ENCODE measurements around the gene ZNF829.

ZNF829 gene

DNA sequence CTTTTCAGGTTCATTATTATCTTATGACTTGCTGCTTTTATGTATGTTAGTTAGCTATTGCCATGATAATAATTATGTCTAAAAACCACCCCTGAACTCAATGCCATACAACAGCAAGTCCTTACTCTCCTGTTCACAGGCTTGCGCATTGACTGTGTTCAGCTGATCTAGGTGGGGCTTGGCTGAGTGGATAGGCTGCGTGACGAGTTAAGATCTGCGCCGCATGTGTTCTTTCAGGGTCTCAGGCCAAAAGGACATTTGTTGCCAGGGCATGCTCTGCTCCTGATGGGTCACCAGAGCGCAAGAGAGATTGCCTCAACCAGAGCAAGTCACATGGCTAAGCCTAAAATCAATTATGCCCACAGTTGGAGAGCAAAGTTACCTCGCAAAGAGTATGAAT is 900 bp upstream of the ZNF829 start:
- TF ChIP-seq, protein P1, sequence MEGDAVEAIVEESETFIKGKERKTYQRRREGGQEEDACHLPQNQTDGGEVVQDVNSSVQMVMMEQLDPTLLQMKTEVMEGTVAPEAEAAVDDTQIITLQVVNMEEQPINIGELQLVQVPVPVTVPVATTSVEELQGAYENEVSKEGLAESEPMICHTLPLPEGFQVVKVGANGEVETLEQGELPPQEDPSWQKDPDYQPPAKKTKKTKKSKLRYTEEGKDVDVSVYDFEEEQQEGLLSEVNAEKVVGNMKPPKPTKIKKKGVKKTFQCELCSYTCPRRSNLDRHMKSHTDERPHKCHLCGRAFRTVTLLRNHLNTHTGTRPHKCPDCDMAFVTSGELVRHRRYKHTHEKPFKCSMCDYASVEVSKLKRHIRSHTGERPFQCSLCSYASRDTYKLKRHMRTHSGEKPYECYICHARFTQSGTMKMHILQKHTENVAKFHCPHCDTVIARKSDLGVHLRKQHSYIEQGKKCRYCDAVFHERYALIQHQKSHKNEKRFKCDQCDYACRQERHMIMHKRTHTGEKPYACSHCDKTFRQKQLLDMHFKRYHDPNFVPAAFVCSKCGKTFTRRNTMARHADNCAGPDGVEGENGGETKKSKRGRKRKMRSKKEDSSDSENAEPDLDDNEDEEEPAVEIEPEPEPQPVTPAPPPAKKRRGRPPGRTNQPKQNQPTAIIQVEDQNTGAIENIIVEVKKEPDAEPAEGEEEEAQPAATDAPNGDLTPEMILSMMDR (IDR thresholded peaks at IDR 0.05), result no peak

DNA sequence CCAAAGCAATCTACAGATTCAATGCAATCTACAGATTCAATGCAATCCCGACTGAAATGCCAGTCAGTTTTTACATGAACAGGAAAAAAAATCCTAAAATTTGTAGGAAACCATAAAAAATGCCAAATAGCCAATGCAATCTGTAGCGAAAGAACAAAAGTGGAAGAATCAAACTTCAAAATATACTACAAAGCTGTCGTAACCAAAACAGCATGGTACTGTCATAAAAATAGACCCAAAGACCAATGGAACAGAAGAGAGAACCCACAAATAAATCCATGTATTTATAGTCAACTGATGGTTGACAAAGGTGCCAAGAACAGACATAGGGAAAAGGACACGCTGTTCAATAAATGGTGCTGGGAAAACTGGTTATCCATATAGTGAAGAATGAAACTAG is 17.7 kb downstream of the ZNF829 start:
- TF ChIP-seq, protein P1 (IDR thresholded peaks at IDR 0.05), result no peak

DNA sequence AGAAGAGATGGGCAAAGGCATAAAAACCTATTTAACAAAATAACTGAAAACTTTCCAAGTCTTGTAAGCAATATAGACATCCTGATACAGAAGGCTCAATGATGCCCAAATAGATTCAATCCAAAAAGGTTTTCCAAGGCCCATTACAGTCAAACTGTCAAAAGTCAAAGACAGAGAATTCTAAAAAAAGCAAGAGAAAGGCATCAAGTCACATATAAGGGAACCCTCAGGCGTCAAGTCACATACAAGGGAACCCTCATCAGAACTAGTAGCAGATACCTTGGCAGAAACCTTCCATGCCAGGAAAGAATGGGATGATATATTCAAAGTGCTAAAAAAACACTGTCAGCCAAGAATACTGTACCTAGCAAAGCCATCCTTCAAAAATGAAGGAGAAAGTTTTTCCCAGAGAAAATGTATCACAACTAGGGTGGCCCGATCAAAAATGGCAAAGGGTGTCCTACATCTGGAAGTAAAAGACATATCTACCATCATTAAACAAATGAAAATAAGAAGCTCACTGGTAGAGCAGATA is 21.2 kb downstream of the ZNF829 start:
- TF ChIP-seq, protein P1 (IDR thresholded peaks at IDR 0.05), result no peak

DNA sequence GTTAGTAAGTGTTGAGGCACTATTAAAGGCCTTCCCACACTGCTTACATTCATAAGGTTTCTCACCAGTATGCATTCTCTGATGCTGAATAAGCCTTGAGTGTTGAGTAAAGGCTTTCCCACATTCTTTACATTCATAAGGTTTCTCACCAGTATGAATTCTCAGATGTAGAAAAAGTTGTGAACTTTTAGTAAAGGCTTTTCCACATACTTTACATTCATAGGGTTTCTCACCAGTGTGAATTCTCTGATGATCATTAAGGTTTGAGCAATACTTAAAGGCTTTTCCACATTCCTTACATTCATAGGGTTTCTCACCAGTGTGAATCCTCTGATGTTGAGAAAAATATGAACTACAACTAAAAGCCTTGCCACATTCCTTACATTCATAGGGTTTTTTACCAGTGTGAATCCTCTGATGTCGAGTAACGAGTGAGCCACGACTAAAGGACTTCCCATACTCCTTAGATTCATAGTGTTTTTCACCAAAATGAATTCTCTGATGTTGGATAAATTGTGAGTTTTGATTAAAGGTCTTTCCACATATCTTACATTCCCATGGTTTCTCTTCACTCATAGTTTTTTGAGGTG is 24.2 kb downstream of the ZNF829 start:
- TF ChIP-seq, protein P1 (IDR thresholded peaks at IDR 0.05), result no peak

DNA sequence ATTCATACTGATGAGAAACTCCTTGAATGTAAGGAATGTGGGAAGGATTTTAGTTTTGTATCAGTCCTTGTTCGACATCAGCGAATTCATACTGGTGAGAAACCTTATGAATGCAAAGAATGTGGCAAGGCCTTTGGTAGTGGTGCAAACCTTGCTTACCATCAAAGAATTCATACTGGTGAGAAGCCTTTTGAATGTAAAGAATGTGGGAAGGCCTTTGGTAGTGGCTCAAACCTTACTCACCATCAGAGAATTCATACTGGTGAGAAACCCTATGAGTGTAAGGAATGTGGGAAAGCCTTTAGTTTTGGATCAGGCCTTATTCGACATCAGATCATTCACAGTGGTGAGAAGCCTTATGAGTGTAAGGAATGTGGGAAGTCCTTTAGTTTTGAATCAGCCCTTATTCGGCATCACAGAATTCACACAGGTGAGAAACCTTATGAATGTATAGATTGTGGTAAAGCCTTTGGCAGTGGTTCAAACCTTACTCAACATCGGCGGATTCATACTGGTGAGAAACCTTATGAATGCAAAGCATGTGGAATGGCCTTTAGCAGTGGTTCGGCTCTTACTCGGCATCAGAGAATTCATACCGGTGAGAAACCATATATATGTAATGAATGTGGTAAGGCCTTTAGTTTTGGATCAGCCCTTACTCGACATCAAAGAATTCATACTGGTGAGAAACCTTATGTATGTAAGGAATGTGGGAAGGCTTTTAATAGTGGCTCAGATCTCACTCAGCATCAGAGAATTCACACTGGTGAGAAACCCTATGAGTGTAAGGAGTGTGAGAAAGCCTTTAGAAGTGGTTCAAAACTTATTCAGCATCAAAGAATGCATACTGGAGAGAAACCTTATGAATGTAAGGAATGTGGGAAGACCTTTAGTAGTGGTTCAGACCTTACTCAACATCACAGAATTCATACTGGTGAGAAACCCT is 38.8 kb downstream of the ZNF829 start:
- TF ChIP-seq, protein P1 (IDR thresholded peaks at IDR 0.05), result no peak

DNA sequence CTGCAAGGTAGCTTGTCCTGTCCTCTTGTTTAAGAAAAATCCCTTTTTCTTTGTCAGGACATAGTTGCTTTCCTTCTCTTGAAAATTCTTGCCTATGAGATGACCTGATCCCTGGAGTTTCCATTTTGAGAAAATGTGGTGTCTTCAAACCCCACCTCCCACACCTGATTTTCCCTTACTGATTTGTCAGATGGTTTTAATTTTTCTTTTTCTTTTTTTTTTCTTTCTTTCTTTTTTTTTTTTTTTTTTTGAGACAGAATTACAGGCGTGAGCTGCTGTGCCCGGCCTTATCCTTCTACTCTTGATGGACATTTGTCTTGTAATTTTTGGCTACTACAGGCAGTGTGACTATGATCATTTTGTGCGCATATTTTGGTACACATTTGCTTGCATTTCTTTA is 64.2 kb downstream of the ZNF829 start:
- TF ChIP-seq, protein P1 (IDR thresholded peaks at IDR 0.05), result no peak

DNA sequence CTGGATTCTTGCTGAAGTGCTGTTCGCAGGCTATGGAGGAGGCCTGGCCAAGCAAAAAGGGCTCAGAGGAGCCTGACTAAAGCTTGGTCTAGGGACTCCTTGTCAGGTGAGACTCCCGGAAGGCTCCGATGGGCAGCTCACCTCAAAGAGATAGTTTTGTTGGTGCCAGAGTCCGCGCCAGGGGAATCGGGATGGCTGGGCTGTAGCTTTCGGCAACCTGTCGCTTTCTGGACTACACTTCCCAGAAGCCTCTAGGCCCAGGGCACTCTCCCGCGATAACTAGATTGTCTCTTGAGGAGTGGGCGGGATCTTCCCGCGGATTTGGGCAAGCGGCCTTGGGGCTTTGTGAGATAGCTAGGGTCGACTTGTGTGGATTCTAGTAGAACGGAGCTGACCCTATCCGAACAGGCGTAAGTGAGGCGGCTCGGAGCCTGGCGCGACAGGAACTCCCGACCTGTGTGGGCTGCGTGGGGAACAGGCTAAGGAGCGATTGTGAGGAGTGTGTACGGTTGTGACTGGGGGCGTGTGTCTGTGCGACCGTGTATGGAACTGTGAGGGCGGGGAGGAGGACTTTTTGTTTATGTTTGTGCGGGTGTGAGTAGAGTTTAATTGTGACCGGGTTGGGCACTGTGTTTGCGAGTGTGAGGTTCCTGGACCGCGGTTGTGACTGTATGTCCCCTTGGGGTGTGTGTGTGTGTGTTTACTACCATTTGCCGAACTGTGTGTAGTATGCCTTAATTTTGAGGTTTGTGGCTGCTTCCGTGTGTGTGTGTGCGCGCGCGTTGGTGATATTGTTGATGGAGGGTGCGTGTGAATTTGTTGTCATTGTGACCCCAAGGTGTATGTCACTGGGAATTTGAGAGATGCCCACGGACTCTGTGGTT is 65.3 kb downstream of the ZNF829 start, which contains the start of gene ZNF345:
TSS of gene ZNF345 (plus strand) at position 318 of the 884 bp plus-strand sequence. CDS start 25,955 bp downstream, outside the sequence.
- TF ChIP-seq, protein P1 (IDR thresholded peaks at IDR 0.05), result no peak

Measured in LNCAP (cell line).